ENCODE results near the gene PLXDC1. TPM values are rescaled to one million over a fixed set of nuclear protein-coding genes. Genes with fewer than 3 reads are reported as not detected.

Gene PLXDC1
- total RNA-seq, 1 donor from 2014 or later = 19.7 TPM

- H3K4me1 Mint-ChIP-seq (ENCODE audit: unreplicated experiment) = peaks cover 28% of the 10 kb centered on the region
- H3K27ac Mint-ChIP-seq (ENCODE audit: unreplicated experiment) = peak overlapping the region; percentile 67
- peaks cover 7% of the 10 kb centered on the region for H3K36me3 Mint-ChIP-seq (ENCODE audit: unreplicated experiment)
- peaks cover 10% of the 10 kb centered on the region for H3K27me3 Mint-ChIP-seq (ENCODE audit: unreplicated experiment)
- DNase-seq (ENCODE audit: extremely low spot score, unreplicated experiment) = no peak
- H3K4me3 Mint-ChIP-seq (ENCODE audit: unreplicated experiment) = no peak overlapping the region
- H3K9me3 Mint-ChIP-seq (ENCODE audit: unreplicated experiment) = no peaks in the 10 kb centered on the region
- TF ChIP-seq CTCF (IDR thresholded peaks at IDR 0.05) = no peak
These were observed 69.0 kb downstream of the PLXDC1 start for GRCh38 chr17:39082482-39082881.

- Mint-ChIP-seq H3K36me3 (ENCODE audit: unreplicated experiment) (peaks cover 7% of the 10 kb centered on the region), H3K9me3 (ENCODE audit: unreplicated experiment) (no peaks in the 10 kb centered on the region), H3K4me1 (ENCODE audit: unreplicated experiment) (peaks cover 28% of the 10 kb centered on the region), H3K4me3 (ENCODE audit: unreplicated experiment) (no peak overlapping the region), H3K27ac (ENCODE audit: unreplicated experiment) (peak overlapping the region; percentile 67), H3K27me3 (ENCODE audit: unreplicated experiment) (peaks cover 10% of the 10 kb centered on the region)
- TF ChIP-seq CTCF (IDR thresholded peaks at IDR 0.05) = no peak
- no peak for DNase-seq (ENCODE audit: extremely low spot score, unreplicated experiment)
These were observed 69.6 kb downstream of the PLXDC1 start for GRCh38 chr17:39081851-39082250.

- peaks cover 7% of the 10 kb centered on the region for H3K36me3 Mint-ChIP-seq (ENCODE audit: unreplicated experiment)
These were observed 70.9 kb downstream of the PLXDC1 start for GRCh38 chr17:39080421-39081078.

GRCh38 chr17:39079836-39080235 is 71.6 kb downstream of the PLXDC1 start:
- Mint-ChIP-seq H3K36me3 (ENCODE audit: unreplicated experiment) (peaks cover 4% of the 10 kb centered on the region), H3K9me3 (ENCODE audit: unreplicated experiment) (no peaks in the 10 kb centered on the region), H3K4me3 (ENCODE audit: unreplicated experiment) (no peak overlapping the region), H3K4me1 (ENCODE audit: unreplicated experiment) (peaks cover 28% of the 10 kb centered on the region), H3K27me3 (ENCODE audit: unreplicated experiment) (peaks cover 5% of the 10 kb centered on the region), H3K27ac (ENCODE audit: unreplicated experiment) (no peak overlapping the region)
- TF ChIP-seq CTCF (IDR thresholded peaks at IDR 0.05) = no peak
- DNase-seq (ENCODE audit: extremely low spot score, unreplicated experiment) = no peak

More at GRCh38 chr17:39080421-39081078, 70.9 kb downstream of the PLXDC1 start:
- H3K4me1 Mint-ChIP-seq (ENCODE audit: unreplicated experiment) = peaks cover 28% of the 10 kb centered on the region
- H3K4me3 Mint-ChIP-seq (ENCODE audit: unreplicated experiment) = no peak overlapping the region
- H3K27ac Mint-ChIP-seq (ENCODE audit: unreplicated experiment) = peak overlapping the region; percentile 71
- no peaks in the 10 kb centered on the region for H3K9me3 Mint-ChIP-seq (ENCODE audit: unreplicated experiment)
- no peak for TF ChIP-seq CTCF (IDR thresholded peaks at IDR 0.05)
- no peak for DNase-seq (ENCODE audit: extremely low spot score, unreplicated experiment)
- peaks cover 10% of the 10 kb centered on the region for H3K27me3 Mint-ChIP-seq (ENCODE audit: unreplicated experiment)

GRCh38 chr17:39077866-39078265 is 73.6 kb downstream of the PLXDC1 start:
- TF ChIP-seq CTCF (IDR thresholded peaks at IDR 0.05) = peak; percentile 12
- Mint-ChIP-seq H3K27ac (ENCODE audit: unreplicated experiment) (no peak overlapping the region), H3K36me3 (ENCODE audit: unreplicated experiment) (no peaks in the 10 kb centered on the region), H3K27me3 (ENCODE audit: unreplicated experiment) (no peaks in the 10 kb centered on the region), H3K4me1 (ENCODE audit: unreplicated experiment) (peaks cover 26% of the 10 kb centered on the region), H3K4me3 (ENCODE audit: unreplicated experiment) (no peak overlapping the region), H3K9me3 (ENCODE audit: unreplicated experiment) (no peaks in the 10 kb centered on the region)
- DNase-seq (ENCODE audit: extremely low spot score, unreplicated experiment) = no peak

Measured in osteocyte (in vitro differentiated cells).